Dermis blood vessel endothelial cell (primary cell): Measurements from ENCODE around the gene CCDC40. TPM values are rescaled to one million over a fixed set of nuclear protein-coding genes. Genes with fewer than 3 reads are reported as not detected.
A peak's percentile ranks its signal among the peaks of the same experiment; 100 is the strongest.

Experiments
- DNase-seq: peaks from one replicate; pipeline ENCODE4 v3.0.0; 2010
- total RNA-seq: library from RNA; depleted of rRNA; stranded (reverse); fragments of >200 nt; gene quantifications from 2 replicates; pipeline ENCODE4 v1.2.3, GENCODE V29; 2014

CCDC40 gene
- total RNA-seq, 1 donor from 2014 or later = 1.4 TPM

- peak; percentile 40 for DNase-seq
Measured at GRCh38 chr17:80101946-80102663, 65.7 kb downstream of the CCDC40 start.

DNA sequence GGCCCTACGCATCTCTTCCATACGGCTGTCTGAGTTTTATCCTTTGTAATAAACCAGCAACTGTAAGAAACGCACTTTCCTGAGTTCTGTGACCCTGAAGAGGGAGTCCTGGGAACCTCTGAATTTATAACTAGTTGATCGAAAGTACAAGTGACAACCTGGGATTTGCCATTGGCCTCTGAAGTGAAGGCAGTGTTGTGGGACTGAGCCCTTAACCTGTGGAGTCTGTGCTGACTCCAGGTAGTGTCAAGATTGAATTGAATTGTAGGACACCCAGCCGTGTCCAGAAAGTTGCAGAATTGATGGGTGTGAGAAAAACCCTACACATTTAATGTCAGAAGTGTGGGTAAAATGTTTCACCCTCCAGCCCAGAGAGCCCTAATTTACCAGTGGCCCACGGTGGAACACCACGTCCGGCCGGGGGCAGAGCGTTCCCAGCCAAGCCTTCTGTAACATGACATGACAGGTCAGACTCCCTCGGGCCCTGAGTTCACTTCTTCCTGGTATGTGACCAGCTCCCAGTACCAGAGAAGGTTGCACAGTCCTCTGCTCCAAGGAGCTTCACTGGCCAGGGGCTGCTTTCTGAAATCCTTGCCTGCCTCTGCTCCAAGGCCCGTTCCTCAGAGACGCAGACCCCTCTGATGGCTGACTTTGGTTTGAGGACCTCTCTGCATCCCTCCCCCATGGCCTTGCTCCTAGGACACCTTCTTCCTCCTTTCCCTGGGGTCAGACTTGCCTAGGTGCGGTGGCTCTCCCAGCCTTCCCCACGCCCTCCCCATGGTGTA is 66.4 kb downstream of the CCDC40 start:
- no peak for DNase-seq

GRCh38 chr17:80103449-80104085 is 67.1 kb downstream of the CCDC40 start:
- no peak for DNase-seq

DNA sequence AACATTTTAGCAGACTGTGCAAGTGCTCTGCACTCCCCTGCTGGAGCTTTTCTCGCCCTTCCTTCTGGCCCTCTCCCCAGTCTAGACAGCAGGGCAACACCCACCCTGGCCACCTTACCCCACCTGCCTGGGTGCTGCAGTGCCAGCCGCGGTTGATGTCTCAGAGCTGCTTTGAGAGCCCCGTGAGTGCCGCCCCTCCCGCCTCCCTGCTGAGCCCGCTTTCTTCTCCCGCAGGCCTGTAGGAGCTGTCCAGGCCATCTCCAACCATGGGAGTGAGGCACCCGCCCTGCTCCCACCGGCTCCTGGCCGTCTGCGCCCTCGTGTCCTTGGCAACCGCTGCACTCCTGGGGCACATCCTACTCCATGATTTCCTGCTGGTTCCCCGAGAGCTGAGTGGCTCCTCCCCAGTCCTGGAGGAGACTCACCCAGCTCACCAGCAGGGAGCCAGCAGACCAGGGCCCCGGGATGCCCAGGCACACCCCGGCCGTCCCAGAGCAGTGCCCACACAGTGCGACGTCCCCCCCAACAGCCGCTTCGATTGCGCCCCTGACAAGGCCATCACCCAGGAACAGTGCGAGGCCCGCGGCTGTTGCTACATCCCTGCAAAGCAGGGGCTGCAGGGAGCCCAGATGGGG is 68.0 kb downstream of the CCDC40 start:
- peak; percentile 10 for DNase-seq

GRCh38 chr17:80104956-80105375 is 68.5 kb downstream of the CCDC40 start:
- no peak for DNase-seq

DNA sequence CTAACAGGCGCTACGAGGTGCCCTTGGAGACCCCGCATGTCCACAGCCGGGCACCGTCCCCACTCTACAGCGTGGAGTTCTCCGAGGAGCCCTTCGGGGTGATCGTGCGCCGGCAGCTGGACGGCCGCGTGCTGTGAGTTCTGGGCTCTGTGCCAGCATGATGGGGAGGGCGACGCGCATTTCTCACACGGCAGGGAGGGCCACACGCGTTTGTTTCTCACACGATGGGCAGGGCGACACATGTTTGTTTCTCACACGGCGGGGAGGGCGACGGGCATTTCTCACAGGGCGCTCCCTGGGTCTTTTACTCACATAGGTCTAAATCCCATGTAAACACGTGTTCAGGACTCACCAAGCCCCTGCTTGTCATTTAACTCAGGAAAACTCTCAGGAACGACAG is 69.3 kb downstream of the CCDC40 start:
- DNase-seq = peak; percentile 14

- no peak for DNase-seq
Measured at GRCh38 chr17:80106176-80106575, 69.7 kb downstream of the CCDC40 start.

DNA sequence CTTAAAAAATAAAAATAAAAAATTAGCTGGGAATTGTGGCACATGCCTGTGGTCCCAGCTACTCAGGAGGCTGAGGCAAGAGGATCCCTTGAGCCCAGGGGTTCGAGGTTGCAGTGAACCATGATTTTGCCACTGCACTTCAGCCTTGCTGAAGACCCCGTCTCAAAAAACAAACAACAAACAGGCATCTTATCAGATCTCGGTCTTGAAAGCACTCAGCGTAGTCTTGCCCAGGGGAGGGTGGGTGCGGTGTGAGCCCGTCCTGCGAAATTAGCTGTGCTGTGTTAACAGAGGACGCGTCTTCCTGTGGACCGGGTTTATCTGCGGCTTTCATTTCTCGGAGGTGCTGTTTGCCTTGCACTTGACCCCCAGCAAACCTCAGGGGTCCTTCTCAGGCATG is 70.3 kb downstream of the CCDC40 start:
- no peak for DNase-seq

DNA sequence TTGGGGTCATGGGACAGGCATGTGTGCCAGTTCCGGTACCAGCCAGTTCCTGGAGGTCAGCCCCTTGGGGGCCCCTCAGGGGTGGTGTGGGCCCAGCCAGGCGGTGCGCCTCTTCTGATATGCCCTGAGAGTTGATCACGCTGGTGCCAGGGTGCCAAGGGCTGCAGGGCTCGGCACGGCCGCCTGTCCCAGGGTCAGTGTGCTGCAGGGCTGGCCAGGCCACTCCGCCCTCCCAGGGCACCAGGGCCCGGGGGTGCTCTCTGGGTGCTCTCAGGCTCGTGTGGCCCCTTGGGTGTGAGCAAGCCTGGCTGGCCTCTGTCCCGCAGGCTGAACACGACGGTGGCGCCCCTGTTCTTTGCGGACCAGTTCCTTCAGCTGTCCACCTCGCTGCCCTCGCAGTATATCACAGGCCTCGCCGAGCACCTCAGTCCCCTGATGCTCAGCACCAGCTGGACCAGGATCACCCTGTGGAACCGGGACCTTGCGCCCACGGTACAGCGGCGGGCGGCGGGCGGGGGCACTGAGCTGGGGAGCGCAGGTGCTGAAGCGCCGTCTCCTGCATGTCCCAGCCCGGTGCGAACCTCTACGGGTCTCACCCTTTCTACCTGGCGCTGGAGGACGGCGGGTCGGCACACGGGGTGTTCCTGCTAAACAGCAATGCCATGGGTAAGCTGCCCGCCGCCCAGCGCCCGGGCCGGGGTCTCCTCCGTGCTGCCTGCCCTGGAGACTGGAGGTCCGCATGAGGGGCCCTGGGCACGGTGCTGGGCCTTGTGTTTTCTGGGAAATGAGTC is 71.0 kb downstream of the CCDC40 start:
- DNase-seq = no peak

DNA sequence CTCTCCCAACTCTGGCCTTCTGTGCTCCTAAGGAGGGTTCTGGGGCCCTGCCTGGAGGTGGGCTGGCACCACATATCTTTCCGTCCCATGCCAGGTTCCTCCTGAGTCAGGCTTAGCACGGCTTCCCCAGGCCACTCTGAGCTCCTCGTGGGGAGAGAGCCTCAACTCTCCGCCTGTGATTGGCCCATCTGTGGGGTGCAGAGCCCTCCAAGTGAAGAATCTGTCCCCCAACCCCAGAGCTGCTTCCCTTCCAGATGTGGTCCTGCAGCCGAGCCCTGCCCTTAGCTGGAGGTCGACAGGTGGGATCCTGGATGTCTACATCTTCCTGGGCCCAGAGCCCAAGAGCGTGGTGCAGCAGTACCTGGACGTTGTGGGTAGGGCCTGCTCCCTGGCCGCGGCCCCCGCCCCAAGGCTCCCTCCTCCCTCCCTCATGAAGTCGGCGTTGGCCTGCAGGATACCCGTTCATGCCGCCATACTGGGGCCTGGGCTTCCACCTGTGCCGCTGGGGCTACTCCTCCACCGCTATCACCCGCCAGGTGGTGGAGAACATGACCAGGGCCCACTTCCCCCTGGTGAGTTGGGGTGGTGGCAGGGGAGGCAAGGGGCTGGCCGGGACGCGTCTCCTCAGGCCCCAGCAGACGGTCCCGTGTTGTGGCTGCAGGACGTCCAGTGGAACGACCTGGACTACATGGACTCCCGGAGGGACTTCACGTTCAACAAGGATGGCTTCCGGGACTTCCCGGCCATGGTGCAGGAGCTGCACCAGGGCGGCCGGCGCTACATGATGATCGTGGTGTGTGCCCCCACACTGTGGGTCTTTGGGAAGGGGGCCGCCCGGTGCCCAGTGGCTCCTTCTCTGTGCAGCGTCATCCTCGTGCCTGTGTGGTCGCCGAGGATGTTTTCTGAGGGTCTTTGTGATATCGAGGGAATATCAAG is 71.9 kb downstream of the CCDC40 start:
- DNase-seq = no peak

GRCh38 chr17:80109066-80109660 is 72.7 kb downstream of the CCDC40 start:
- DNase-seq = no peak

DNA sequence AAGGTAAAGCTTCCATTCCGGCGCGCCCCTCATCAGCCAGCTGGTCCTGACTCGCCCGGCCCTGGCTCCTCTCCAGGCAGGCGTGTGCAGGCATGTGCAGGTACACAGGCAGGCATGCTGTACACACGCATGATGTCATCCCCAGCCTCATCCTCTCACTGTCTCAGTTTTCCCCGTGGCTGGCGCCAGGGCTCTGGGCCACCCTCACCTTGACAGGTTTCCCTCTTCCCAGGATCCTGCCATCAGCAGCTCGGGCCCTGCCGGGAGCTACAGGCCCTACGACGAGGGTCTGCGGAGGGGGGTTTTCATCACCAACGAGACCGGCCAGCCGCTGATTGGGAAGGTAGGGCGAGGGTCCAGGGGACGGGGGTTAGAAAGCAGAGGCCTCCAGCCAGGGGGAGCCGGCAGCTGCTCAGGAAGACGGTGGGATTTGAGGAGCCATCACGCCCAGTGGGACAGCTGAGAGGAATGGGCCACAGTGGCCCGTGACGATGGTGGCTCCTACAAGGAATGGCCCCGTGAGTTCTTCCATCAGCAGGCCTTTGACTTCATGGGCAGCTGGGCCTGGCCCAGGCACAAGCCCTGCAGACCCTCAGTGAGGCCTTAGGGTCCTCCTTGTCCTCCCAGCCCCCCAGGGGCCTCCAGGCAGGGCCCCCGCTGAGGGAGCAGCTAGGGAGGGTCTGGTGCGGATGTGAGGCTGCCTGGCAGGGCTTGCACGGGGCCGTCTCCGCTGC is 73.4 kb downstream of the CCDC40 start:
- DNase-seq = no peak

DNA sequence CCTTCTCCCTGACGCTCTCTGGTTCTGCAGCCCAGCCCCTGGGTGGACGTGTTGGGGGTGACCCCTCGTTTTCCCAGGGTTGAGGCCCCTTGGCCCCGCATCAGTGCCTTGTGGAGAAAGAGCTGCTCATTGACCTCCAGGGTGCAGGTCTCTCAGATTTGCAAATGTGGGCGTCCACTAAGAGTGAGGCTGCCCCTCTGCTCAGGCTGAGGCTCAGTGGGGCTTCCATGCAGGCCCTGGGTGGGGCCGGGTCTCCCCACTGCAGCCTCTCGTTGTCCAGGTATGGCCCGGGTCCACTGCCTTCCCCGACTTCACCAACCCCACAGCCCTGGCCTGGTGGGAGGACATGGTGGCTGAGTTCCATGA is 74.0 kb downstream of the CCDC40 start:
- DNase-seq = no peak

DNA sequence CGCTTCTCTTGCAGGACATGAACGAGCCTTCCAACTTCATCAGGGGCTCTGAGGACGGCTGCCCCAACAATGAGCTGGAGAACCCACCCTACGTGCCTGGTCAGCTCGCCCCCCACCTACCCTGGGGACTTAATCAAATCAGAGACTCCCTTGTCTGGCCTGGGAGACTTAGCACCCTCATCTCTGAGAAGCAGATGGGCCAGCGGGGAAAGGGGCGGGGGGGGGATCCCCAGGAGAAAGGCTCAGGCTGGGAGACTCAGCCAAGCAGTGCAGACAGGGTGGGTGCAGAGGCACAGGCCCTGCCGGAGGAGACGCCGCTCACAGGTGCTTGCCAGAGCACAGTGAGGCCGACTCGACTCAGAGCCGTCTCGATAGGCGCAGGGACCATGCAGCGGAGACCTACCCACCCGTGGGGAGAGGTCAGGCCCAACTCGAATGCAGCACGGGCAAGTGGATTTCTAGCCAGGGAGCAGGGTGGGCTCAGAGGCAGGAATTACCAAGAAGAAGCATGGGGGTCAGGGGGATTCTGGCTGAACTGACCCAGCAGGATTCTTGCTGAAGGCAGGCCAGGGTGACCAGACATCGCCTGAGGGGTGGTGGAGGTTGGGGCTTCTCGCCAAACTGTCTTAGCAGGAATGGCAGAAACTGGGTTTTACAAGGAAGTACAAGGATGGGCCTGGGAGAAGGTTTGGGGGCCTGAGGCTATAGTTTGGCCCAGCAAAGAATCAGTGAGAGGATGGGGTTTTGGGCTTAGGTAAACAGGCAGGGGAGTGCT is 74.7 kb downstream of the CCDC40 start:
- DNase-seq = no peak

- DNase-seq = no peak
Measured at GRCh38 chr17:80111702-80112470, 75.4 kb downstream of the CCDC40 start.

DNA sequence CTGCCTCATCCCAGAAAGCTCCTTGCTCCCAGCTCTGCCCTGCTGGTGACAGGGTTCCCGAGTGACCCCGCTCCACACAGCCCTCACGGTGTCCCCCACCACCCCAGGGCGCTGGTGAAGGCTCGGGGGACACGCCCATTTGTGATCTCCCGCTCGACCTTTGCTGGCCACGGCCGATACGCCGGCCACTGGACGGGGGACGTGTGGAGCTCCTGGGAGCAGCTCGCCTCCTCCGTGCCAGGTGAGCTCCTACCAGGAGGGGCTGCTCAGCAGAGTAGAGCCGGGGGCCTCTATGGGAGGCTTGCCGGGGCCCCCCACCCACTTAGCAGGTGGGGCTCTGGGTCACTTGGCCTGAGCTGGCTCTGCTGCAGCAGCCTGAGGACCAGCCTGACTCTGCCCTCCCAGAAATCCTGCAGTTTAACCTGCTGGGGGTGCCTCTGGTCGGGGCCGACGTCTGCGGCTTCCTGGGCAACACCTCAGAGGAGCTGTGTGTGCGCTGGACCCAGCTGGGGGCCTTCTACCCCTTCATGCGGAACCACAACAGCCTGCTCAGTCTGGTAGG is 76.1 kb downstream of the CCDC40 start:
- no peak for DNase-seq

DNA sequence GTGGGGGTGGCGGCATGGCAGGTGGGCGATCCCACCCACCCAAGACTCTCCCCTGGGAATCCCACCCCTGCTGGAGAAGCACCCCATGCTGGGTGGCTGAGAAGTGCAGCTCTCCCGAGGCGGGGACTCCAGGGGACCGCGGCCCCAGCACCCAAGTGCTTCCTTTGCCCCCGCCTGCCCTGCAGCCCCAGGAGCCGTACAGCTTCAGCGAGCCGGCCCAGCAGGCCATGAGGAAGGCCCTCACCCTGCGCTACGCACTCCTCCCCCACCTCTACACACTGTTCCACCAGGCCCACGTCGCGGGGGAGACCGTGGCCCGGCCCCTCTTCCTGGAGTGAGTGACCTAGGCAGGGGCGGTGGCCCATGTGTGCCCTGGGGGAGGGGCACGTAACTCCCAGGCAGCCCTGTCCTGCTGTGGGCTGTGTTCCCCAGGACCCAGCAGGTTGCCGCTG is 76.6 kb downstream of the CCDC40 start:
- DNase-seq = no peak

DNA sequence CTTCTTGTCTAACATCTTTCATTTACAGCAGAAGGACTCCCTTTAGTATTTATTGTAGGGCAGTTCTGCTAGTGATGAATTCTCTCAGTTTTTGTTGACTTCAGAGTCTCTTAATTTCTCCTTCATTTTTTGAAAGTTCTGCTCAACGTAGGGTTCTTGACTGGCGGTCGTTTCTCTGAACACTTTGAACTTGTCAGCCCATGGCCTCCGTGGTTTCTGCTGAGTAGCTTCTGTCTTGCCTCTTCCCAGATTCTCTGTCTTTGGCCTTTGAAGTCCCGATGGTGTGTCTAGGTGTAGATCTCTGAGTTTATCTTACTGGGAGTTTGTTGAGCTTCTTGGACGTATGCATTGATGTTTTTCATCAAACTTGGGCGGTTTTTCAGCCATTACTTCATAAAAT is 78.3 kb downstream of the CCDC40 start:
- no peak for DNase-seq
